Measurements from ENCODE around the gene EIF1.

- TF ChIP-seq OSR1 (CRISPR knock-in tag; IDR thresholded peaks at IDR 0.05): no peak
- TF ChIP-seq ZFP30 (CRISPR knock-in tag; IDR thresholded peaks at IDR 0.05): no peak
- TF ChIP-seq CREB5 (CRISPR knock-in tag; IDR thresholded peaks at IDR 0.05; ENCODE audit: low read depth): no peak
- no peak for TF ChIP-seq ISL1 (CRISPR knock-in tag; IDR thresholded peaks at IDR 0.05)
- no peak for TF ChIP-seq ARNTL (CRISPR knock-in tag; IDR thresholded peaks at IDR 0.05; ENCODE audit: borderline replicate concordance, low read depth)
- no peak for TF ChIP-seq CSDC2 (CRISPR knock-in tag; IDR thresholded peaks at IDR 0.05)
- no peak for TF ChIP-seq ZC3H10 (CRISPR knock-in tag; IDR thresholded peaks at IDR 0.05)
- no peak for TF ChIP-seq TOX (CRISPR knock-in tag; IDR thresholded peaks at IDR 0.05; ENCODE audit: borderline replicate concordance)
- TF ChIP-seq GLIS3 (CRISPR knock-in tag; IDR thresholded peaks at IDR 0.05): no peak
- TF ChIP-seq RARB (CRISPR knock-in tag; IDR thresholded peaks at IDR 0.05): no peak
- no peak for TF ChIP-seq PATZ1 (CRISPR knock-in tag; IDR thresholded peaks at IDR 0.05; ENCODE audit: borderline replicate concordance)
- no peak for TF ChIP-seq BACH2 (CRISPR knock-in tag; IDR thresholded peaks at IDR 0.05; ENCODE audit: borderline replicate concordance)
- TF ChIP-seq CSRNP3 (CRISPR knock-in tag; IDR thresholded peaks at IDR 0.05): no peak
- no peak for TF ChIP-seq PPARA (CRISPR knock-in tag; IDR thresholded peaks at IDR 0.05; ENCODE audit: borderline replicate concordance)
Observed at GRCh38 chr17:41647038-41647813, 41.5 kb upstream of the EIF1 start.

Data from SK-N-SH treated with all-trans-retinoic acid at 6 μM for 48 hours (cell line).